Hepatocyte (in vitro differentiated cells): ENCODE data around the gene GUCY1A2.

Source experiments
- CTCF ChIP-seq: fragments of 200-600 bp; sonication (generic); IDR thresholded peaks from 2 replicates; pipeline ENCODE4 v1.5.1; 2016; ENCODE audit warnings: antibody characterized with exemption, mild to moderate bottlenecking; ENCODE audit not compliant: poor library complexity
- EZH2 ChIP-seq: fragments of 200-600 bp; sonication (generic); IDR thresholded peaks from 2 replicates; pipeline ENCODE4 v1.6.1; 2016; ENCODE audit warnings: antibody characterized with exemption, mild to moderate bottlenecking, borderline replicate concordance

GRCh38 chr11:106642331-106642730 lies 375.9 kb downstream of the GUCY1A2 start:
- TF ChIP-seq CTCF (no peak), EZH2 (no peak)
